Thoracic aorta (tissue), 2 donors: ENCODE measurements around the gene POC1A. TPM values are rescaled to one million over a fixed set of nuclear protein-coding genes. Genes with fewer than 3 reads are reported as not detected.
A peak's percentile ranks its signal among the peaks of the same experiment; 100 is the strongest.

Experiments used
- ATAC-seq: fragments of 150-250 bp; one replicate; pipeline ENCODE4 v1.8.0; 2017; ENCODE audit warnings: low read depth; ENCODE audit not compliant: insufficient number of reproducible peaks, low FRiP score
- DNase-seq: peaks from one replicate; pipeline ENCODE4 v3.0.0-alpha.2; 2020; ENCODE audit warnings: low spot score
- H3K27ac ChIP-seq, 2 donors: fragments of 200-600 bp; sonication (generic); 1 replicate in 1 of 2; 2 replicates in 1 of 2; pipeline ENCODE4 v1.5.1; 2016; ENCODE audit warnings: mild to moderate bottlenecking in 2 of 2, moderate library complexity in 2 of 2
- H3K27me3 ChIP-seq: fragments of 200-600 bp; sonication (generic); replicated peaks from 2 replicates; pipeline ENCODE4 v1.6.0; 2016; ENCODE audit warnings: mild to moderate bottlenecking; ENCODE audit not compliant: insufficient read depth
- H3K36me3 ChIP-seq: fragments of 200-600 bp; sonication (generic); one replicate; pipeline ENCODE4 v1.5.1; 2016
- H3K4me1 ChIP-seq, 2 donors: fragments of 200-600 bp; sonication (generic); 1 replicate in 1 of 2; 2 replicates in 1 of 2; pipeline versions ENCODE4 v1.5.1 to v1.6.0; 2016; ENCODE audit warnings: low read depth in 2 of 2, mild to moderate bottlenecking in 1 of 2; ENCODE audit not compliant: control insufficient read depth in 1 of 2
- H3K4me3 ChIP-seq: fragments of 200-600 bp; sonication (generic); 2 replicates; pipeline ENCODE4 v1.5.1; 2016; ENCODE audit warnings: mild to moderate bottlenecking
- H3K9me3 ChIP-seq: fragments of 200-600 bp; sonication (generic); 2 replicates; pipeline ENCODE4 v1.5.1; 2016
- CTCF ChIP-seq: fragments of 200-600 bp; sonication (generic); IDR thresholded peaks from one replicate; pipeline ENCODE4 v1.5.1; 2019; ENCODE audit warnings: antibody characterized with exemption
- total RNA-seq, 2 donors: library from RNA; depleted of rRNA; stranded (reverse); fragments of >200 nt; gene quantifications; one replicate each; pipeline versions ENCODE4 v1.1.0 to v1.2.3, GENCODE V29; 2016

POC1A gene
- total RNA-seq, 2 donors from 2014 or later, result 8.1 TPM; not detected in 1

GRCh38 chr3:52095990-52096775 is 58.0 kb downstream of the POC1A start:
- Histone ChIP-seq H3K9me3 (peaks cover 2% of the 10 kb centered on the region), H3K27me3 (no peaks in the 10 kb centered on the region), H3K4me1 (peaks cover 10 to 22% of the 10 kb centered on the region in 2 donors), H3K27ac (no peak overlapping the region), H3K4me3 (no peak overlapping the region), H3K36me3 (no peaks in the 10 kb centered on the region)
- no peak for DNase-seq
- no peak for ATAC-seq
- no peak for TF ChIP-seq CTCF

- Histone ChIP-seq H3K27me3 (no peaks in the 10 kb centered on the region), H3K4me3 (no peak overlapping the region), H3K4me1 (peaks cover 23 to 36% of the 10 kb centered on the region in 2 donors), H3K27ac (no peak overlapping the region), H3K9me3 (no peaks in the 10 kb centered on the region), H3K36me3 (no peaks in the 10 kb centered on the region)
- DNase-seq, result no peak
- ATAC-seq, result no peak
- no peak for TF ChIP-seq CTCF
Measured at GRCh38 chr3:52094571-52095485, 59.4 kb downstream of the POC1A start.

GRCh38 chr3:52093756-52094545 is 60.3 kb downstream of the POC1A start:
- Histone ChIP-seq H3K36me3 (no peaks in the 10 kb centered on the region), H3K4me3 (no peak overlapping the region), H3K9me3 (no peaks in the 10 kb centered on the region), H3K27ac (peak overlapping the region in 1 of 2 donors; percentile 24), H3K27me3 (no peaks in the 10 kb centered on the region), H3K4me1 (peaks cover 32 to 45% of the 10 kb centered on the region in 2 donors)
- no peak for DNase-seq
- ATAC-seq, result no peak
- TF ChIP-seq CTCF, result no peak

- no peak overlapping the region for H3K4me3 ChIP-seq
- no peak for ATAC-seq
- H3K36me3 ChIP-seq, result no peaks in the 10 kb centered on the region
- H3K27me3 ChIP-seq, result no peaks in the 10 kb centered on the region
- peaks cover 36 to 55% of the 10 kb centered on the region in 2 donors for H3K4me1 ChIP-seq
- H3K27ac ChIP-seq, result peak overlapping the region; percentile 7 to 95
- DNase-seq, result no peak
- no peak for TF ChIP-seq CTCF
- no peaks in the 10 kb centered on the region for H3K9me3 ChIP-seq
Measured at GRCh38 chr3:52092891-52093290, 61.3 kb downstream of the POC1A start.
